OCI-LY3 (cell line): ENCODE measurements around the gene SLC27A2.

Experiments used
- EZH2phosphoT487 ChIP-seq: fragments of 200-600 bp; shearing (Covaris generic); IDR thresholded peaks from 2 replicates; pipeline ENCODE4 v1.6.1; 2018; ENCODE audit warnings: antibody characterized with exemption, mixed run types, low read depth
- TF ChIP-seq, protein P1 (sequence below): fragments of 200-600, 300-600 bp; sonication (generic); IDR thresholded peaks from 2 replicates; pipeline ENCODE4 v1.5.1; 2014; ENCODE audit warnings: antibody characterized with exemption, low read length, low read depth

DNA sequence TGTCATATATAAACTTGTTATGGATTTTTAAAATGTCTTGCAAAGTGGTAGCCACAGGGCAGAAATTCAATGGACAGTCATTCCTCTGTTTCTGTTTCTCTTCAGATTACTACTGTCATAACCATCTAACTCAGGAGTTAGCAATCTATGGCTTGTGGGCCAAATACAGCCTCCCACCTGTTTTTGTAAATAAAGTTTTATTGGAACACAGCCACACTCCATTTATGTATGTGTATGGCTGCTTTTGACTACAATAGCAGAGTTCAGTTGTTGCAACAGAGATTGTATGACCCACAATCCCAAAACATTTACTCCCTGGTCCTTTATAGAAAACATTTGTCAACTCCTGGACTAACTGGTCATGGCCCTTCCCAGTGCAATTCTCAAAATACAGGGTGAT is 20.0 kb downstream of the SLC27A2 start:
- TF ChIP-seq, protein P1, sequence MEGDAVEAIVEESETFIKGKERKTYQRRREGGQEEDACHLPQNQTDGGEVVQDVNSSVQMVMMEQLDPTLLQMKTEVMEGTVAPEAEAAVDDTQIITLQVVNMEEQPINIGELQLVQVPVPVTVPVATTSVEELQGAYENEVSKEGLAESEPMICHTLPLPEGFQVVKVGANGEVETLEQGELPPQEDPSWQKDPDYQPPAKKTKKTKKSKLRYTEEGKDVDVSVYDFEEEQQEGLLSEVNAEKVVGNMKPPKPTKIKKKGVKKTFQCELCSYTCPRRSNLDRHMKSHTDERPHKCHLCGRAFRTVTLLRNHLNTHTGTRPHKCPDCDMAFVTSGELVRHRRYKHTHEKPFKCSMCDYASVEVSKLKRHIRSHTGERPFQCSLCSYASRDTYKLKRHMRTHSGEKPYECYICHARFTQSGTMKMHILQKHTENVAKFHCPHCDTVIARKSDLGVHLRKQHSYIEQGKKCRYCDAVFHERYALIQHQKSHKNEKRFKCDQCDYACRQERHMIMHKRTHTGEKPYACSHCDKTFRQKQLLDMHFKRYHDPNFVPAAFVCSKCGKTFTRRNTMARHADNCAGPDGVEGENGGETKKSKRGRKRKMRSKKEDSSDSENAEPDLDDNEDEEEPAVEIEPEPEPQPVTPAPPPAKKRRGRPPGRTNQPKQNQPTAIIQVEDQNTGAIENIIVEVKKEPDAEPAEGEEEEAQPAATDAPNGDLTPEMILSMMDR = no peak
- no peak for TF ChIP-seq EZH2phosphoT487
